ENCODE results near the gene LETM1. TPM values are rescaled to one million over a fixed set of nuclear protein-coding genes. Genes with fewer than 3 reads are reported as not detected.

LETM1 gene
- total and polyA plus RNA-seq, 2 experiments from 2014 or later = 23.3 to 68.9 TPM

DNA sequence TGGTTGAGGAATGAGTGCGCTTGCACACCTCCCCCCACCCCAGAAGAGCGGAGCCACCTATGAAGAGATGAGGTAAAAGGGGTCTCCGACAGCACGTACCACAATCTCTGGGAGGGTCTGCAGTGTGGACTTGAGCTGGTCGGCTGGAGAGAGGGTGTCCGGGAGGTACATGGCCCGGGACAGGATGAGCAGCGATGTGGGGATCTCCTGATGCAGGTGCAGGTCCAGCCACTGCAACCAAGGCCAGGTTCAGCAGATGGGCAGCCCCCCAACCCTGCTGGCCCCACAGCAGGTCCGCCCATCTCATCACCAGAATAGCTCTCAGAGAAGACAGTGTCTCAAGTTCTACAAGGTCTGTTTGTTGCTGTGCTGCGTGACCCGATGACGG lies 32.4 kb downstream of the LETM1 start (continued):
- TF ChIP-seq, protein P1, sequence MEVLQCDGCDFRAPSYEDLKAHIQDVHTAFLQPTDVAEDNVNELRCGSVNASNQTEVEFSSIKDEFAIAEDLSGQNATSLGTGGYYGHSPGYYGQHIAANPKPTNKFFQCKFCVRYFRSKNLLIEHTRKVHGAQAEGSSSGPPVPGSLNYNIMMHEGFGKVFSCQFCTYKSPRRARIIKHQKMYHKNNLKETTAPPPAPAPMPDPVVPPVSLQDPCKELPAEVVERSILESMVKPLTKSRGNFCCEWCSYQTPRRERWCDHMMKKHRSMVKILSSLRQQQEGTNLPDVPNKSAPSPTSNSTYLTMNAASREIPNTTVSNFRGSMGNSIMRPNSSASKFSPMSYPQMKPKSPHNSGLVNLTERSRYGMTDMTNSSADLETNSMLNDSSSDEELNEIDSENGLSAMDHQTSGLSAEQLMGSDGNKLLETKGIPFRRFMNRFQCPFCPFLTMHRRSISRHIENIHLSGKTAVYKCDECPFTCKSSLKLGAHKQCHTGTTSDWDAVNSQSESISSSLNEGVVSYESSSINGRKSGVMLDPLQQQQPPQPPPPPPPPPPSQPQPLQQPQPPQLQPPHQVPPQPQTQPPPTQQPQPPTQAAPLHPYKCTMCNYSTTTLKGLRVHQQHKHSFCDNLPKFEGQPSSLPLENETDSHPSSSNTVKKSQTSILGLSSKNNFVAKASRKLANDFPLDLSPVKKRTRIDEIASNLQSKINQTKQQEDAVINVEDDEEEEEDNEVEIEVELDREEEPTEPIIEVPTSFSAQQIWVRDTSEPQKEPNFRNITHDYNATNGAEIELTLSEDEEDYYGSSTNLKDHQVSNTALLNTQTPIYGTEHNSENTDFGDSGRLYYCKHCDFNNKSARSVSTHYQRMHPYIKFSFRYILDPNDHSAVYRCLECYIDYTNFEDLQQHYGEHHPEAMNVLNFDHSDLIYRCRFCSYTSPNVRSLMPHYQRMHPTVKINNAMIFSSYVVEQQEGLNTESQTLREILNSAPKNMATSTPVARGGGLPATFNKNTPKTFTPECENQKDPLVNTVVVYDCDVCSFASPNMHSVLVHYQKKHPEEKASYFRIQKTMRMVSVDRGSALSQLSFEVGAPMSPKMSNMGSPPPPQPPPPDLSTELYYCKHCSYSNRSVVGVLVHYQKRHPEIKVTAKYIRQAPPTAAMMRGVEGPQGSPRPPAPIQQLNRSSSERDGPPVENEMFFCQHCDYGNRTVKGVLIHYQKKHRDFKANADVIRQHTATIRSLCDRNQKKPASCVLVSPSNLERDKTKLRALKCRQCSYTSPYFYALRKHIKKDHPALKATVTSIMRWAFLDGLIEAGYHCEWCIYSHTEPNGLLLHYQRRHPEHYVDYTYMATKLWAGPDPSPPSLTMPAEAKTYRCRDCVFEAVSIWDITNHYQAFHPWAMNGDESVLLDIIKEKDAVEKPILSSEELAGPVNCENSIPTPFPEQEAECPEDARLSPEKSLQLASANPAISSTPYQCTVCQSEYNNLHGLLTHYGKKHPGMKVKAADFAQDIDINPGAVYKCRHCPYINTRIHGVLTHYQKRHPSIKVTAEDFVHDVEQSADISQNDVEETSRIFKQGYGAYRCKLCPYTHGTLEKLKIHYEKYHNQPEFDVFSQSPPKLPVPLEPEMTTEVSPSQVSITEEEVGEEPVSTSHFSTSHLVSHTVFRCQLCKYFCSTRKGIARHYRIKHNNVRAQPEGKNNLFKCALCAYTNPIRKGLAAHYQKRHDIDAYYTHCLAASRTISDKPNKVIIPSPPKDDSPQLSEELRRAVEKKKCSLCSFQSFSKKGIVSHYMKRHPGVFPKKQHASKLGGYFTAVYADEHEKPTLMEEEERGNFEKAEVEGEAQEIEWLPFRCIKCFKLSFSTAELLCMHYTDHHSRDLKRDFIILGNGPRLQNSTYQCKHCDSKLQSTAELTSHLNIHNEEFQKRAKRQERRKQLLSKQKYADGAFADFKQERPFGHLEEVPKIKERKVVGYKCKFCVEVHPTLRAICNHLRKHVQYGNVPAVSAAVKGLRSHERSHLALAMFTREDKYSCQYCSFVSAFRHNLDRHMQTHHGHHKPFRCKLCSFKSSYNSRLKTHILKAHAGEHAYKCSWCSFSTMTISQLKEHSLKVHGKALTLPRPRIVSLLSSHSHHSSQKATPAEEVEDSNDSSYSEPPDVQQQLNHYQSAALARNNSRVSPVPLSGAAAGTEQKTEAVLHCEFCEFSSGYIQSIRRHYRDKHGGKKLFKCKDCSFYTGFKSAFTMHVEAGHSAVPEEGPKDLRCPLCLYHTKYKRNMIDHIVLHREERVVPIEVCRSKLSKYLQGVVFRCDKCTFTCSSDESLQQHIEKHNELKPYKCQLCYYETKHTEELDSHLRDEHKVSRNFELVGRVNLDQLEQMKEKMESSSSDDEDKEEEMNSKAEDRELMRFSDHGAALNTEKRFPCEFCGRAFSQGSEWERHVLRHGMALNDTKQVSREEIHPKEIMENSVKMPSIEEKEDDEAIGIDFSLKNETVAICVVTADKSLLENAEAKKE (CRISPR knock-in tag; IDR thresholded peaks at IDR 0.05) = no peak
- TF ChIP-seq, protein P2, sequence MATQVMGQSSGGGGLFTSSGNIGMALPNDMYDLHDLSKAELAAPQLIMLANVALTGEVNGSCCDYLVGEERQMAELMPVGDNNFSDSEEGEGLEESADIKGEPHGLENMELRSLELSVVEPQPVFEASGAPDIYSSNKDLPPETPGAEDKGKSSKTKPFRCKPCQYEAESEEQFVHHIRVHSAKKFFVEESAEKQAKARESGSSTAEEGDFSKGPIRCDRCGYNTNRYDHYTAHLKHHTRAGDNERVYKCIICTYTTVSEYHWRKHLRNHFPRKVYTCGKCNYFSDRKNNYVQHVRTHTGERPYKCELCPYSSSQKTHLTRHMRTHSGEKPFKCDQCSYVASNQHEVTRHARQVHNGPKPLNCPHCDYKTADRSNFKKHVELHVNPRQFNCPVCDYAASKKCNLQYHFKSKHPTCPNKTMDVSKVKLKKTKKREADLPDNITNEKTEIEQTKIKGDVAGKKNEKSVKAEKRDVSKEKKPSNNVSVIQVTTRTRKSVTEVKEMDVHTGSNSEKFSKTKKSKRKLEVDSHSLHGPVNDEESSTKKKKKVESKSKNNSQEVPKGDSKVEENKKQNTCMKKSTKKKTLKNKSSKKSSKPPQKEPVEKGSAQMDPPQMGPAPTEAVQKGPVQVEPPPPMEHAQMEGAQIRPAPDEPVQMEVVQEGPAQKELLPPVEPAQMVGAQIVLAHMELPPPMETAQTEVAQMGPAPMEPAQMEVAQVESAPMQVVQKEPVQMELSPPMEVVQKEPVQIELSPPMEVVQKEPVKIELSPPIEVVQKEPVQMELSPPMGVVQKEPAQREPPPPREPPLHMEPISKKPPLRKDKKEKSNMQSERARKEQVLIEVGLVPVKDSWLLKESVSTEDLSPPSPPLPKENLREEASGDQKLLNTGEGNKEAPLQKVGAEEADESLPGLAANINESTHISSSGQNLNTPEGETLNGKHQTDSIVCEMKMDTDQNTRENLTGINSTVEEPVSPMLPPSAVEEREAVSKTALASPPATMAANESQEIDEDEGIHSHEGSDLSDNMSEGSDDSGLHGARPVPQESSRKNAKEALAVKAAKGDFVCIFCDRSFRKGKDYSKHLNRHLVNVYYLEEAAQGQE (IDR thresholded peaks at IDR 0.05; ENCODE audit: unreplicated experiment) = no peak
- TF ChIP-seq JUNB (IDR thresholded peaks at IDR 0.05; ENCODE audit: unreplicated experiment) = no peak

Measured in GM23338 (cell line).